HUDEP-2 (cell line): Measurements from ENCODE around the gene OR52B2.
"Not testable (repeated sequence)": the region's sequence is repeated elsewhere in the genome, so short reads cannot be mapped to it uniquely, and the experiment has no call there.

Experiments
- DNase-seq, 76 experiments: peaks; one replicate each; lab custom pipeline; 2025; ENCODE audit not compliant: unreplicated experiment in 76 of 76; lab: John Stamatoyannopoulos, UW

OR52B2 gene

GRCh38 chr11:6156628-6157359 is 13.3 kb downstream of the OR52B2 start:
- DNase-seq, result no peak

DNA sequence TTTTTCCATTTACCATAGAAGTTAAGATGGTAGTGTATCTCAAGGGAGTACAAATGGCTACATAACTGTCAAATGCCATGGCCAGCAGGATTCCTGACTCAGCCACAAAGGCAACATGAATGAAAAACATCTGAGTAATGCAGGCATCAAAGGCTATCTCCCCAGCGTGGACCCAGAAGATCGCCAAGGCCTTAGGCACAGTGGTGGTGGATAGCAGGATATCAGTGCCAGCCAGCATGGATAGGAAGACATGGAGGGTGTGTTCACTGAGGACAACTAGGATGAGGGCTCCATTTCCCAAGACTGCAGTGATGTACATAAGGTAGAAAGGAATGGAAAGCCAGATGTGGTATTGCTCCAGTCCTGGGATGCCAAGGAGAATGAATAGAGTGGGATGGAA is 18.0 kb downstream of the OR52B2 start:
- DNase-seq, result no peak

DNA sequence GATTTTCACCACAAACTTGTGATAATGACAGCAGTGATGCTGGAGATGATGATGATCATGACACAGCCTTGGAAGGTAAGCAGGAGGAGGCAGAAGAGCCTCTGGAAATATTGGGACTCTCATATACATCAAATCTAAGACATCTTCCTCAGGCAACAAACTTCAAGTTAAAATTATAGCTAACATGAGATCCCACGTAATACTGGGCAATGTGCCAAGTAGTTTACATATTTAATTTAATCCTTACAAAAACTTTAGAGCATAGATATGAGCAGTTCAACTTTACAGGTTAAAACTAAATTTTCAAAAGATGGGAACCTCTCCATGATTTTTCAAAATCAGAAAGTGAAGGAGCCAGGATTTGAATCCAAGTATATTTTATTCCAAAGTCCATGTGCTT is 19.0 kb downstream of the OR52B2 start:
- DNase-seq, result no peak

- DNase-seq, result not testable (repeated sequence)
Measured at GRCh38 chr11:6143737-6144136, 26.4 kb downstream of the OR52B2 start.

GRCh38 chr11:6142936-6143335 is 27.2 kb downstream of the OR52B2 start:
- DNase-seq, result no peak

DNA sequence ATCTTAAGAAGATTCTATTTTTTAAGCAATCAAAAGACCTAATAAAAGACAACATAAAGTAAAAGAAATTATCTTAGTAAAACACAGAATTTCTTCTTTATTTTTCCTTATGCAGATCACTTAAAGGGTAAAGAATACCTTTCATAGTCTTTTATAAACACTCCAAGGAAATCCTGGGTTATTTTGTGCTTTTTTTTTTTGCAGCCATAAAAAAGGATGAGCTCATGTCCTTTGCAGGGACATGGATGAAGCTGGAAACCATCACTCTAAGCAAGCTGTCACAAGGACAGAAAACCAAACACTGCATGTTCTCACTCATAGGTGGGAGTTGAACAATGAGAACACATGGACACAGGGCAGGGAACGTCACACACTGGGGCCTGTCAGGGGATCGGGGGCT is 34.2 kb downstream of the OR52B2 start:
- DNase-seq, result not testable (repeated sequence)

- DNase-seq, result no peak
Measured at GRCh38 chr11:6132431-6132830, 37.7 kb downstream of the OR52B2 start.

- DNase-seq, result no peak
Measured at GRCh38 chr11:6129635-6130034, 40.5 kb downstream of the OR52B2 start.

GRCh38 chr11:6129011-6129410 is 41.1 kb downstream of the OR52B2 start:
- no peak for DNase-seq

DNA sequence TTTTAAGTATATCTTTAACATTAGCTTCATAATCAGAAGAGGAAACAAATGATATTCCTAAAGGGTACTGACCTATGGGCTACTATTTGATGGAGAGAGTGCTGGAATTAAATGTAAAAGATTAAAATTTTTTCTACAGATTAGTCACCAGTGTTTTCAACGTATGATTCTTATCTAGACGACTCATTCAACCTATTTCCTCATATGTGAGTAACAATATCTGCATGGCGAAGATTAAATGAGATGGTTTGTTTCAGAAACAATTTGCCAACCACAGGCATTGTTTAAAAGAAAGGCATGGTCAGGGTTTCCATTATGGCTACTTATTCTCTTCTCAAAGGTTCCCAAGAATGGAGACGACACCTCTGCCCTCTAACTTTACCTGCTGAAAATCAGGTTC is 42.2 kb downstream of the OR52B2 start:
- DNase-seq, result peak in 9 of 76 experiments; percentile 1 to 25 (median 7)

DNA sequence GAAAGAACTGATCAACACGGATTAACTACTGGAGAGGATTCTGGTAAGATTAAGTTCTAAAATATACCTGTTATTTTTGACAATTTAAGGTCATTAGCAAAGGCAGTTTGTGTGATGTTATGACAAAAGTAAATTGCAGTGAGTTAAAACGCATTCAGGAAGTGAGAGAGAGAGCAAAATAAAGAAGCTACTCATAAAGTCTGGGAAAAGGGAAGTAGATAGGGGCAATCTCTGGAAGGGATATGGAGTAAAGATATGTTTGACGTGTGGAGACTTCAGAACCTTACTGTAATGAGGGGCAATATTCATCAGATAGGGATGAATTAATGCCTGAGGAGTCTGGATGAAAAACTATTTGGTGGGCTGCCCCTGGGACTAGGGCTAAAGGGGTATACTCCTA is 45.9 kb downstream of the OR52B2 start:
- DNase-seq, result no peak
